T-helper 17 cell (primary cell): ENCODE data around the gene POLR1C. TPM values are rescaled to one million over a fixed set of nuclear protein-coding genes. Genes with fewer than 3 reads are reported as not detected.
"Not testable (repeated sequence)": the region's sequence is repeated elsewhere in the genome, so short reads cannot be mapped to it uniquely, and the experiment has no call there.

Experiments
- ATAC-seq: fragments of 150-1000 bp; cut with Tn5 transposase; 2 replicates; pipeline ENCODE4 v1.10.0; 2021; ENCODE audit warnings: mild to moderate bottlenecking, moderate library complexity
- DNase-seq, 3 donors: peaks; one replicate each; pipeline versions ENCODE4 v3.0.0 to v3.0.0-alpha.2; 2020 to 2021
- H3K9me3 ChIP-seq: one replicate; pipeline ENCODE4 v1.7.0; 2013; ENCODE audit warnings: low read length, mild to moderate bottlenecking; ENCODE audit not compliant: control insufficient read depth, poor library complexity, severe bottlenecking
- H3K27ac Mint-ChIP-seq: one replicate; pipeline ENCODE4 v1.8.0; 2022; ENCODE audit warnings: mild to moderate bottlenecking, moderate library complexity, mixed read lengths
- H3K27me3 Mint-ChIP-seq: one replicate; pipeline ENCODE4 v1.8.0; 2022; ENCODE audit warnings: mixed read lengths
- H3K36me3 Mint-ChIP-seq: one replicate; pipeline ENCODE4 v1.8.0; 2022; ENCODE audit warnings: low read depth, mixed read lengths
- H3K4me1 Mint-ChIP-seq: one replicate; pipeline ENCODE4 v1.8.0; 2022; ENCODE audit warnings: mild to moderate bottlenecking, mixed read lengths
- H3K4me3 Mint-ChIP-seq: one replicate; pipeline ENCODE4 v1.8.0; 2022; ENCODE audit warnings: mild to moderate bottlenecking, moderate library complexity, mixed read lengths
- total RNA-seq, 4 donors: library from RNA in 2 of 4; stranded (reverse) in 2 of 4; gene quantifications; one replicate each; pipeline ENCODE4 v1.2.3 and lab custom pipeline; 2022 to 2026

POLR1C gene
- total RNA-seq, 2 donors from 2014 or later: 51.6 to 54.9 TPM

GRCh38 chr6:43496370-43497128 is 20.3 kb upstream of the POLR1C start:
- no peak for DNase-seq
- Mint-ChIP-seq H3K4me3 (no peak overlapping the region), H3K36me3 (peaks cover 7% of the 10 kb centered on the region), H3K4me1 (peaks cover 25% of the 10 kb centered on the region), H3K27me3 (no peaks in the 10 kb centered on the region), H3K27ac (peak overlapping the region; percentile 89)
- ATAC-seq: peak; percentile 41
- no peaks in the 10 kb centered on the region for H3K9me3 ChIP-seq

- Mint-ChIP-seq H3K4me3 (no peak overlapping the region), H3K27me3 (no peaks in the 10 kb centered on the region), H3K36me3 (peaks cover 7% of the 10 kb centered on the region), H3K4me1 (peaks cover 25% of the 10 kb centered on the region), H3K27ac (no peak overlapping the region)
- DNase-seq: no peak
- no peaks in the 10 kb centered on the region for H3K9me3 ChIP-seq
- no peak for ATAC-seq
These were observed 19.8 kb upstream of the POLR1C start for GRCh38 chr6:43497129-43497396.

GRCh38 chr6:43497689-43498088 is 19.2 kb upstream of the POLR1C start:
- Mint-ChIP-seq H3K27ac (no peak overlapping the region), H3K4me1 (peaks cover 21% of the 10 kb centered on the region), H3K27me3 (no peaks in the 10 kb centered on the region), H3K4me3 (no peak overlapping the region), H3K36me3 (peaks cover 7% of the 10 kb centered on the region)
- H3K9me3 ChIP-seq: no peaks in the 10 kb centered on the region
- DNase-seq (no peak), ATAC-seq (no peak)

GRCh38 chr6:43498291-43498690 is 18.6 kb upstream of the POLR1C start:
- not testable (repeated sequence) for ATAC-seq, H3K27ac Mint-ChIP-seq, DNase-seq, H3K27me3 Mint-ChIP-seq, H3K4me3 Mint-ChIP-seq, H3K36me3 Mint-ChIP-seq, H3K9me3 ChIP-seq
- peaks cover 18% of the 10 kb centered on the region for H3K4me1 Mint-ChIP-seq

GRCh38 chr6:43499028-43499815 is 17.7 kb upstream of the POLR1C start:
- H3K36me3 Mint-ChIP-seq: peaks cover 7% of the 10 kb centered on the region
- no peaks in the 10 kb centered on the region for H3K9me3 ChIP-seq

GRCh38 chr6:43500921-43501320 is 16.0 kb upstream of the POLR1C start:
- H3K4me3 Mint-ChIP-seq: no peak overlapping the region
- no peaks in the 10 kb centered on the region for H3K9me3 ChIP-seq
- no peak for DNase-seq
- H3K27ac Mint-ChIP-seq: no peak overlapping the region
- peaks cover 5% of the 10 kb centered on the region for H3K4me1 Mint-ChIP-seq
- H3K27me3 Mint-ChIP-seq: no peaks in the 10 kb centered on the region
- no peak for ATAC-seq
- peaks cover 7% of the 10 kb centered on the region for H3K36me3 Mint-ChIP-seq

More at GRCh38 chr6:43499028-43499815, 17.7 kb upstream of the POLR1C start:
- no peak for ATAC-seq
- Mint-ChIP-seq H3K4me1 (peaks cover 14% of the 10 kb centered on the region), H3K4me3 (no peak overlapping the region), H3K27me3 (no peaks in the 10 kb centered on the region), H3K27ac (no peak overlapping the region)
- no peak for DNase-seq

- no peaks in the 10 kb centered on the region for H3K9me3 ChIP-seq
- DNase-seq (no peak), ATAC-seq (no peak)
- H3K4me1 Mint-ChIP-seq: peaks cover 9% of the 10 kb centered on the region
- H3K36me3 Mint-ChIP-seq: peaks cover 7% of the 10 kb centered on the region
- no peak overlapping the region for H3K27ac Mint-ChIP-seq
- peaks cover 4% of the 10 kb centered on the region for H3K27me3 Mint-ChIP-seq
- no peak overlapping the region for H3K4me3 Mint-ChIP-seq
These were observed 14.2 kb upstream of the POLR1C start for GRCh38 chr6:43502666-43503065.

GRCh38 chr6:43503443-43503842 is 13.4 kb upstream of the POLR1C start:
- Mint-ChIP-seq H3K36me3 (peaks cover 7% of the 10 kb centered on the region), H3K4me3 (no peak overlapping the region), H3K27me3 (peaks cover 12% of the 10 kb centered on the region)

GRCh38 chr6:43504756-43505593 is 11.9 kb upstream of the POLR1C start:
- Mint-ChIP-seq H3K4me3 (no peak overlapping the region), H3K27me3 (peaks cover 22% of the 10 kb centered on the region), H3K4me1 (peaks cover 17% of the 10 kb centered on the region), H3K27ac (no peak overlapping the region), H3K36me3 (peaks cover 7% of the 10 kb centered on the region)
- DNase-seq (no peak), ATAC-seq (no peak)
- no peaks in the 10 kb centered on the region for H3K9me3 ChIP-seq

More at GRCh38 chr6:43503443-43503842, 13.4 kb upstream of the POLR1C start:
- ATAC-seq: no peak
- no peak for DNase-seq
- peaks cover 9% of the 10 kb centered on the region for H3K4me1 Mint-ChIP-seq
- H3K9me3 ChIP-seq: no peaks in the 10 kb centered on the region
- H3K27ac Mint-ChIP-seq: no peak overlapping the region

- Mint-ChIP-seq H3K4me1 (peaks cover 20% of the 10 kb centered on the region), H3K27ac (peak overlapping the region; percentile 72), H3K4me3 (no peak overlapping the region), H3K36me3 (peaks cover 6% of the 10 kb centered on the region), H3K27me3 (peaks cover 22% of the 10 kb centered on the region)
- ATAC-seq: no peak
- H3K9me3 ChIP-seq: no peaks in the 10 kb centered on the region
- no peak for DNase-seq
These were observed 11.2 kb upstream of the POLR1C start for GRCh38 chr6:43505718-43506117.

GRCh38 chr6:43506171-43506570 is 10.7 kb upstream of the POLR1C start:
- Mint-ChIP-seq H3K27me3 (peaks cover 22% of the 10 kb centered on the region), H3K36me3 (peaks cover 5% of the 10 kb centered on the region), H3K27ac (peak overlapping the region; percentile 72), H3K4me3 (no peak overlapping the region), H3K4me1 (peaks cover 22% of the 10 kb centered on the region)
- DNase-seq (no peak), ATAC-seq (no peak)
- no peaks in the 10 kb centered on the region for H3K9me3 ChIP-seq

- Mint-ChIP-seq H3K27me3 (peaks cover 22% of the 10 kb centered on the region), H3K36me3 (peaks cover 3% of the 10 kb centered on the region), H3K4me1 (peaks cover 25% of the 10 kb centered on the region), H3K4me3 (no peak overlapping the region), H3K27ac (peak overlapping the region; percentile 72)
- DNase-seq (peak; percentile 59 to 76 (median 63)), ATAC-seq (peak; percentile 67)
- H3K9me3 ChIP-seq: no peaks in the 10 kb centered on the region
These were observed 10.0 kb upstream of the POLR1C start for GRCh38 chr6:43506667-43507471.
